Right ventricle myocardium superior (tissue), 1 donor: Measurements from ENCODE around the gene TGFBR2. TPM values are rescaled to one million over a fixed set of nuclear protein-coding genes. Genes with fewer than 3 reads are reported as not detected.
A peak's percentile ranks its signal among the peaks of the same experiment; 100 is the strongest.

Experiments
- ATAC-seq: fragments of 200-7000 bp; cut with Tn5 transposase; one replicate; pipeline ENCODE4 v1.9.1; 2020; ENCODE audit warnings: mild to moderate bottlenecking; ENCODE audit not compliant: poor library complexity
- DNase-seq: peaks from one replicate; pipeline ENCODE4 v3.0.0-alpha.2; 2020
- intact Hi-C: fragments of 100-400 bp; cut with DNase I; formaldehyde crosslinking; loops from one replicate; pipeline ENCODE4 v1.11.2; 2022
- total RNA-seq: library from RNA; stranded (reverse); fragmentation: NEBNext Ultra II Directional; extraction: Animal tissue kit (Norgen Biotek cat#: 25700); gene quantifications from one replicate; pipeline ENCODE4 v1.2.1, GENCODE V29; 2021
- donor health status: DM: no; HTN: yes; CAD: no; lungs with severe emphysema.

Gene TGFBR2
- total RNA-seq, 1 donor from 2014 or later, result 168 TPM

GRCh38 chr3:30694148-30694547 lies 87.7 kb downstream of the TGFBR2 start:
- intact Hi-C loops, result loop anchor here (10.0 kb wide), 3 partner anchors 169 to 489 kb away; no protein-coding TSS in a partner anchor
- ATAC-seq (no peak), DNase-seq (no peak)

- no peak for DNase-seq
- intact Hi-C loops, result loop anchor here (5.0 to 10.0 kb wide), 4 partner anchors 170 to 582 kb away; no protein-coding TSS in a partner anchor
- no peak for ATAC-seq
These were observed 88.3 kb downstream of the TGFBR2 start for GRCh38 chr3:30694668-30695067.

- ATAC-seq, result no peak
- intact Hi-C loops, result loop anchor here (5.0 to 10.0 kb wide), 4 partner anchors 171 to 583 kb away; no protein-coding TSS in a partner anchor
- no peak for DNase-seq
These were observed 89.1 kb downstream of the TGFBR2 start for GRCh38 chr3:30695302-30696061.

GRCh38 chr3:30696403-30696819 lies 90.0 kb downstream of the TGFBR2 start:
- intact Hi-C loops, result loop anchor here (5.0 to 10.0 kb wide), 4 partner anchors 172 to 584 kb away; no protein-coding TSS in a partner anchor
- peak; percentile 68 for DNase-seq

GRCh38 chr3:30696896-30697295 lies 90.5 kb downstream of the TGFBR2 start:
- intact Hi-C loops, result loop anchor here (5.0 to 10.0 kb wide), 4 partner anchors 172 to 585 kb away; no protein-coding TSS in a partner anchor
- peak; percentile 6 for ATAC-seq
- DNase-seq, result no peak

More at GRCh38 chr3:30696403-30696819, 90.0 kb downstream of the TGFBR2 start:
- peak; percentile 78 for ATAC-seq

GRCh38 chr3:30698549-30698948 lies 92.1 kb downstream of the TGFBR2 start:
- ATAC-seq, result no peak
- no peak for DNase-seq
- intact Hi-C loops, result loop anchor here (5.0 to 10.0 kb wide), 4 partner anchors 174 to 586 kb away; no protein-coding TSS in a partner anchor

- ATAC-seq, result no peak
- intact Hi-C loops, result loop anchor here (5.0 to 10.0 kb wide), 4 partner anchors 175 to 588 kb away; no protein-coding TSS in a partner anchor
These were observed 93.5 kb downstream of the TGFBR2 start for GRCh38 chr3:30699927-30700326.

GRCh38 chr3:30700702-30701321 lies 94.4 kb downstream of the TGFBR2 start:
- ATAC-seq, result no peak
- intact Hi-C loops, result no loop called here
- DNase-seq, result no peak

More at GRCh38 chr3:30699927-30700326, 93.5 kb downstream of the TGFBR2 start:
- no peak for DNase-seq

GRCh38 chr3:30702038-30702827 lies 95.8 kb downstream of the TGFBR2 start:
- ATAC-seq (no peak), DNase-seq (no peak)
- intact Hi-C loops, result no loop called here

GRCh38 chr3:30702828-30703397 lies 96.5 kb downstream of the TGFBR2 start:
- intact Hi-C loops, result no loop called here
- DNase-seq (no peak), ATAC-seq (no peak)

- DNase-seq (no peak), ATAC-seq (no peak)
- intact Hi-C loops, result no loop called here
These were observed 98.8 kb downstream of the TGFBR2 start for GRCh38 chr3:30704931-30705890.

- ATAC-seq, result no peak
- intact Hi-C loops, result no loop called here
- no peak for DNase-seq
These were observed 101.4 kb downstream of the TGFBR2 start for GRCh38 chr3:30707825-30708224.

GRCh38 chr3:30708472-30708871 lies 102.1 kb downstream of the TGFBR2 start:
- ATAC-seq, result no peak

GRCh38 chr3:30710017-30710416 lies 103.6 kb downstream of the TGFBR2 start:
- intact Hi-C loops, result no loop called here
- DNase-seq (no peak), ATAC-seq (no peak)

More at GRCh38 chr3:30708472-30708871, 102.1 kb downstream of the TGFBR2 start:
- intact Hi-C loops, result no loop called here
- DNase-seq, result no peak

- no peak for ATAC-seq
- DNase-seq, result no peak
- intact Hi-C loops, result no loop called here
These were observed 104.8 kb downstream of the TGFBR2 start for GRCh38 chr3:30711151-30711550.

- intact Hi-C loops, result no loop called here
- DNase-seq (no peak), ATAC-seq (no peak)
These were observed 105.5 kb downstream of the TGFBR2 start for GRCh38 chr3:30711867-30712266.

GRCh38 chr3:30712991-30713390 lies 106.6 kb downstream of the TGFBR2 start:
- ATAC-seq (no peak), DNase-seq (no peak)
- intact Hi-C loops, result no loop called here
